A673 (cell line): ENCODE results near the gene LPO. TPM values are rescaled to one million over a fixed set of nuclear protein-coding genes. Genes with fewer than 3 reads are reported as not detected.

ENCODE experiments used
- BruUV-seq: library from RNA; stranded (reverse); fragments of 400-500 nt; replicated peaks from 2 replicates; lab custom pipeline; 2021; lab: Mats Ljungman, UMichigan
- CTCF ChIA-PET: fragments of 300-600 bp; sonication (Branson Sonifier 250); formaldehyde crosslinking; loops from one replicate; lab custom pipeline; 2022; ENCODE audit warnings: antibody characterized with exemption; lab: Charles Lee
- POLR2A ChIA-PET: fragments of 300-600 bp; sonication (Branson Sonifier 250); formaldehyde crosslinking; loops from one replicate; lab custom pipeline; 2022; ENCODE audit warnings: antibody characterized with exemption; ENCODE audit not compliant: low non-redundant PET; lab: Charles Lee
- DNase-seq: peaks from one replicate; pipeline ENCODE4 v3.0.0-alpha.2; 2015; ENCODE audit warnings: low spot score
- H3K27ac ChIP-seq: fragments of 200-600 bp; sonication (generic); 2 replicates; pipeline ENCODE4 v1.5.1; 2016; ENCODE audit warnings: mixed run types, low read depth, mild to moderate bottlenecking, mixed read lengths, antibody characterized with exemption, low read length; ENCODE audit not compliant: poor library complexity, severe bottlenecking
- H3K27me3 ChIP-seq: fragments of 200-600 bp; sonication (generic); replicated peaks from 2 replicates; pipeline ENCODE4 v1.6.1; 2017; ENCODE audit warnings: mixed run types, low read depth, mild to moderate bottlenecking, mixed read lengths, antibody characterized with exemption, low read length; ENCODE audit not compliant: insufficient read depth, poor library complexity
- H3K36me3 ChIP-seq: fragments of 200-600 bp; sonication (generic); 2 replicates; pipeline ENCODE4 v1.6.1; 2016; ENCODE audit warnings: mixed run types, mild to moderate bottlenecking, mixed read lengths, antibody characterized with exemption, low read length; ENCODE audit not compliant: insufficient read depth, poor library complexity, severe bottlenecking
- H3K4me1 ChIP-seq: fragments of 200-600 bp; sonication (generic); 2 replicates; pipeline ENCODE4 v1.6.1; 2017; ENCODE audit warnings: mixed run types, mild to moderate bottlenecking, mixed read lengths, antibody characterized with exemption, low read length; ENCODE audit not compliant: insufficient read depth, poor library complexity, severe bottlenecking
- H3K4me3 ChIP-seq: fragments of 200-600 bp; sonication (generic); 2 replicates; pipeline ENCODE4 v1.5.1; 2016; ENCODE audit warnings: low read depth, mixed run types, mild to moderate bottlenecking, mixed read lengths, low read length; ENCODE audit not compliant: poor library complexity, severe bottlenecking
- H3K9me3 ChIP-seq: fragments of 200-600 bp; sonication (generic); 2 replicates; pipeline ENCODE4 v1.6.1; 2016; ENCODE audit warnings: mixed run types, low read depth, mild to moderate bottlenecking, mixed read lengths, antibody characterized with exemption, low read length; ENCODE audit not compliant: poor library complexity, severe bottlenecking
- EZH2 ChIP-seq: fragments of 200-600 bp; sonication (generic); IDR thresholded peaks from 2 replicates; pipeline ENCODE4 v1.6.1; 2017; ENCODE audit warnings: borderline replicate concordance, low read depth, mild to moderate bottlenecking, mixed read lengths, antibody characterized with exemption, low read length; ENCODE audit not compliant: poor library complexity, severe bottlenecking
- intact Hi-C: fragments of 100-400 bp; cut with micrococcal nuclease; formaldehyde crosslinking; loops from one replicate; pipeline ENCODE4 v1.10.0; 2022; ENCODE audit not compliant: unreplicated experiment
- total RNA-seq: library from RNA; stranded (reverse); gene quantifications from 2 replicates; pipeline ENCODE4 v1.2.3, GENCODE V29; 2021
- TF ChIP-seq, protein P1 (sequence below): fragments of 300-800, 200-600 bp; sonication (generic); conservative IDR thresholded peaks from 2 replicates; pipeline ENCODE4 v1.5.1; 2017; ENCODE audit warnings: low read depth, mild to moderate bottlenecking, antibody characterized with exemption, low read length, moderate library complexity, mixed read lengths

Gene LPO
- total RNA-seq, 1 experiment from 2014 or later, result 0.34 TPM

DNA sequence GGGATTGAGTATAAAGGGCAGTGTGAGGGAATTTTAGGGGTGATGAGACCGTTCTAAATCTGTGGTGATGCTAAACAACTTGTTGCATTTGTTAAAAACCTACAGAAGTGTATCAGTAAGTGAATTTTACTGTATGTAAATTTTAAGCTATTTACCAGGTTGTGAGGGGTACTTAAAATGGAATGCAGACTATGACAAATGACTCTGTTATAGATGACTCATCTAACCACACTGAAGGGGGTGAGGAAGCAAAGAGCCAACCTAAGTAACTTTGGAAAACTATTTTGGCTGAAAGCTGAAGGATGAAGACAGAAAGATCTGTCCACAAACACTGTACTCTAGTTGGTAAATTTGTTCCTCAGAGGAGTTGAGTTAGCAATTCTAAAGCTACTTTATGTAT lies 14.1 kb upstream of the LPO start:
- Histone ChIP-seq H3K27ac (no peak overlapping the region), H3K4me3 (no peak overlapping the region), H3K4me1 (peaks cover 5% of the 10 kb centered on the region), H3K27me3 (no peaks in the 10 kb centered on the region), H3K9me3 (no peaks in the 10 kb centered on the region), H3K36me3 (no peaks in the 10 kb centered on the region)
- intact Hi-C loops, result no loop called here
- no TSS peak for BruUV-seq
- TF ChIP-seq, protein P1, sequence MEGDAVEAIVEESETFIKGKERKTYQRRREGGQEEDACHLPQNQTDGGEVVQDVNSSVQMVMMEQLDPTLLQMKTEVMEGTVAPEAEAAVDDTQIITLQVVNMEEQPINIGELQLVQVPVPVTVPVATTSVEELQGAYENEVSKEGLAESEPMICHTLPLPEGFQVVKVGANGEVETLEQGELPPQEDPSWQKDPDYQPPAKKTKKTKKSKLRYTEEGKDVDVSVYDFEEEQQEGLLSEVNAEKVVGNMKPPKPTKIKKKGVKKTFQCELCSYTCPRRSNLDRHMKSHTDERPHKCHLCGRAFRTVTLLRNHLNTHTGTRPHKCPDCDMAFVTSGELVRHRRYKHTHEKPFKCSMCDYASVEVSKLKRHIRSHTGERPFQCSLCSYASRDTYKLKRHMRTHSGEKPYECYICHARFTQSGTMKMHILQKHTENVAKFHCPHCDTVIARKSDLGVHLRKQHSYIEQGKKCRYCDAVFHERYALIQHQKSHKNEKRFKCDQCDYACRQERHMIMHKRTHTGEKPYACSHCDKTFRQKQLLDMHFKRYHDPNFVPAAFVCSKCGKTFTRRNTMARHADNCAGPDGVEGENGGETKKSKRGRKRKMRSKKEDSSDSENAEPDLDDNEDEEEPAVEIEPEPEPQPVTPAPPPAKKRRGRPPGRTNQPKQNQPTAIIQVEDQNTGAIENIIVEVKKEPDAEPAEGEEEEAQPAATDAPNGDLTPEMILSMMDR, result no peak
- no peak for TF ChIP-seq EZH2
- CTCF ChIA-PET, result interaction anchor here (0.8 kb wide), 1 partner anchor 26 kb away, joined by 3 read pairs; no protein-coding TSS in a partner anchor
- DNase-seq, result peak; percentile 42
- POLR2A ChIA-PET, result no interaction called here

DNA sequence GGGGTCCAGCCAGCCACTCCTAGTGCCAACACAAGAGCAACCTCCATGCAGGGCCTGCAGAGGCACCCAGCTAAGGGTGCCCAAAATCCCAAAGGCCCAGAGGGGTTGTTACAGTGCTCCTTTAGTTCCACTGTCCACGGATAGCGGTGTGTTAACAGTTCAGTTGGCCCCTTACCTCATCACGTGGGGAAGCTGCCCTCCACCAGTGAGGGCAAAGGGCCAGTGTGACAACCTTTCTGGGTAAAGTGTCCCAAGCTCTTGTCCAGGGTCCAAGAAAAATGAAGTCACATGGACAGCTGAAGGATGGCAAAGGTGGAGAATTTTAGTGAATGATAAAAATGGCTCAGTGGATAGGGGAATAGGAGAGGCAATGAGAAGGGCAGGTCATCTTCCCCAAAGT lies 10.7 kb upstream of the LPO start:
- ChIA-PET CTCF (interaction anchor here (0.6 kb wide), 1 partner anchor 221 kb away, joined by 6 read pairs; no protein-coding TSS in a partner anchor), POLR2A (interaction anchor here (0.7 kb wide), 1 partner anchor 9 kb away, joined by 3 read pairs; the partner anchor contains the start of gene MKS1)
- intact Hi-C loops, result no loop called here
- H3K4me1 ChIP-seq, result no peaks in the 10 kb centered on the region
- no peaks in the 10 kb centered on the region for H3K36me3 ChIP-seq
- no peak for DNase-seq
- no peak overlapping the region for H3K4me3 ChIP-seq
- H3K9me3 ChIP-seq, result no peaks in the 10 kb centered on the region
- no TSS peak for BruUV-seq
- TF ChIP-seq, protein P1, result no peak
- no peak for TF ChIP-seq EZH2
- no peaks in the 10 kb centered on the region for H3K27me3 ChIP-seq
- H3K27ac ChIP-seq, result no peak overlapping the region

DNA sequence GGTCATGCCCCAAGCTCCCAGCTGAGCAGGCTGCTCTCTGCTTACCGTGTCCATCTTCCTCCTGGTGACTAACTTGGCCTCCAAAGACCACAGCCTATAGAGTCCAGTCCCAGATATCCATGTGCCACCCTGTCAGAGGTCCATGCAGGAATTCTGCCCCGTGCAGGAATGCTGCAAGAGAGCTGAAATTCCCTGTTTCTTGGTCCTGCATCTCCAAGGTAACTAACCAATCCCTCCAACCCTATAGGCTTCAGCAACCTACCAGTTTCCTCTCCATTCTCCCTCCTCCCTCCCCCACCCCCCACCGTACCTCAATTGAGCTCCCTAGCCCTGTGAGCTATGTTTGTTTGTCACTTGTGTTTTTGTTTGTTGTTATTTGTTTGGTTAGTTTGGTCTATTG lies 9.7 kb upstream of the LPO start:
- CTCF ChIA-PET, result no interaction called here
- Histone ChIP-seq H3K27ac (no peak overlapping the region), H3K4me3 (no peak overlapping the region), H3K27me3 (no peaks in the 10 kb centered on the region), H3K4me1 (no peaks in the 10 kb centered on the region), H3K9me3 (no peaks in the 10 kb centered on the region), H3K36me3 (no peaks in the 10 kb centered on the region)
- intact Hi-C loops, result no loop called here
- TF ChIP-seq, protein P1, result no peak
- no peak for TF ChIP-seq EZH2
- POLR2A ChIA-PET, result interaction anchor here (0.6 kb wide), 1 partner anchor 113 kb away, joined by 5 read pairs; no protein-coding TSS in a partner anchor
- BruUV-seq, result no TSS peak
- DNase-seq, result no peak
